CD4-positive, CD25-positive, alpha-beta regulatory T cell (primary cell): ENCODE measurements around the gene GSTA4. TPM values are rescaled to one million over a fixed set of nuclear protein-coding genes. Genes with fewer than 3 reads are reported as not detected.

ENCODE experiments used
- ATAC-seq, 2 donors: fragments of 150-1000 bp; cut with Tn5 transposase; one replicate each; pipeline ENCODE4 v1.10.0; 2021; ENCODE audit warnings: low read depth in 2 of 2, moderate number of reproducible peaks in 2 of 2, moderate library complexity in 1 of 2
- DNase-seq, 3 donors: peaks; one replicate each; pipeline versions ENCODE4 v3.0.0 to v3.0.0-alpha.2; 2012 to 2022; ENCODE audit warnings: mixed read lengths in 1 of 3
- H3K27ac ChIP-seq: one replicate; pipeline ENCODE4 v1.7.0; 2013; ENCODE audit warnings: mild to moderate bottlenecking, low read length; ENCODE audit not compliant: insufficient read depth, poor library complexity, severe bottlenecking
- H3K27me3 ChIP-seq: one replicate; pipeline ENCODE4 v1.7.0; 2013; ENCODE audit warnings: low read length; ENCODE audit not compliant: control insufficient read depth, insufficient read depth
- H3K36me3 ChIP-seq: one replicate; pipeline ENCODE4 v1.7.0; 2013; ENCODE audit warnings: mild to moderate bottlenecking, low read length, moderate library complexity; ENCODE audit not compliant: control insufficient read depth, insufficient read depth
- H3K4me1 ChIP-seq: 2 replicates; pipeline ENCODE4 v1.7.0; 2013; ENCODE audit warnings: mild to moderate bottlenecking, low read length; ENCODE audit not compliant: insufficient read depth, control insufficient read depth, poor library complexity, severe bottlenecking
- H3K4me3 ChIP-seq: one replicate; pipeline ENCODE4 v1.7.0; 2013; ENCODE audit warnings: low read depth, mild to moderate bottlenecking, low read length, moderate library complexity
- H3K9me3 ChIP-seq, 2 experiments: 1 replicate in 1 of 2; 2 replicates in 1 of 2; pipeline ENCODE4 v1.7.0; 2013; ENCODE audit warnings: low read length in 2 of 2, mild to moderate bottlenecking in 1 of 2, moderate library complexity in 1 of 2; ENCODE audit not compliant: control insufficient read depth in 2 of 2
- H3K27ac Mint-ChIP-seq, 3 donors: one replicate each; pipeline ENCODE4 v1.8.0; 2020 to 2022; ENCODE audit warnings: mild to moderate bottlenecking in 3 of 3, mixed read lengths in 3 of 3, moderate library complexity in 2 of 3
- H3K27me3 Mint-ChIP-seq: one replicate; pipeline ENCODE4 v1.8.0; 2022; ENCODE audit warnings: mild to moderate bottlenecking, mixed read lengths
- H3K36me3 Mint-ChIP-seq: one replicate; pipeline ENCODE4 v1.8.0; 2020; ENCODE audit warnings: mixed read lengths
- H3K4me1 Mint-ChIP-seq, 4 donors: one replicate each; pipeline ENCODE4 v1.8.0; 2020 to 2022; ENCODE audit warnings: mixed read lengths in 4 of 4, mild to moderate bottlenecking in 1 of 4
- H3K4me3 Mint-ChIP-seq, 4 donors: one replicate each; pipeline ENCODE4 v1.8.0; 2020 to 2022; ENCODE audit warnings: mild to moderate bottlenecking in 4 of 4, mixed read lengths in 4 of 4, moderate library complexity in 3 of 4
- H3K9me3 Mint-ChIP-seq, 7 donors: one replicate each; pipeline ENCODE4 v1.8.0; 2020 to 2022; ENCODE audit warnings: mixed read lengths in 7 of 7, mild to moderate bottlenecking in 3 of 7, moderate library complexity in 2 of 7
- polyA plus RNA-seq, 4 donors: library from polyadenylated mRNA; unstranded; fragments of 300-500 nt; fragmentation: Illumina TruSeq; gene quantifications; one replicate each; pipeline ENCODE4 v1.2.3, GENCODE V29; 2021
- total RNA-seq: library from RNA; stranded (reverse); gene quantifications from one replicate; pipeline ENCODE4 v1.2.3, GENCODE V29; 2022

GSTA4 gene
- total and polyA plus RNA-seq, 5 donors from 2014 or later: 1.1 to 4.1 (median 1.2) TPM

DNA sequence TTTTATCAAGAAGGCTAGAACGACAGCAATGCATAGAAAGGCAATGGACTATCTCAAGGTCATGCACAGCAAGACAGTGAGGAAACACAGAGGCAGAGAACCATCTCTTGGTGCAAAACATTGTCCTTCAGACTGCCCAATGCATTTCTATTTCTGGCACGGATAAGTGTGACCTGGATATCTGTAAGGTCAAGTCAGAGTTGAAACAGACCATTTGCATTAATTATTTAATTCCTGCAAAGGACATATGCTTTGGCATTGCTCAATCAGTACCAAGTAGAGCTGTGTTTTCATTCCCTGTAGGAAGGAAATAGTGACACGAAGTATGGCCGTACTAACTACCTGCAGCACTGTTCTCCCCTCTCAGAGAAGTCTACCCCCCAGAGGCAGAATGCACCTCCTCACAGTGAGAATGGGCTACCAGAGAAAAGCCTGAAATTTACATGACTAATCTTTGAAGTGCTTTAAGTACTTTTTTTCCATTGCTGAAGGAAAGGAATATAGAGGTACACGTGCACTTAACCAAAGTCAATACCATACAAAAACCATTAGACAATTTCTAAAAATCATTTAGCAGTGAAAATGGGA, 32.1 kb upstream of the GSTA4 start:
- Mint-ChIP-seq H3K27ac (no peak overlapping the region), H3K4me1 (peaks cover 0 to 10% (median 5%) of the 10 kb centered on the region in 4 donors), H3K36me3 (peaks cover 69% of the 10 kb centered on the region), H3K4me3 (no peak overlapping the region), H3K27me3 (no peaks in the 10 kb centered on the region), H3K9me3 (peaks cover 0 to 4% (median 0%) of the 10 kb centered on the region in 7 donors)
- no peaks in the 10 kb centered on the region for H3K9me3 ChIP-seq
- ATAC-seq (no peak), DNase-seq (no peak)
- H3K36me3 ChIP-seq: peaks cover 59% of the 10 kb centered on the region
- H3K4me3 ChIP-seq: no peak overlapping the region
- H3K4me1 ChIP-seq: no peaks in the 10 kb centered on the region
- H3K27me3 ChIP-seq: no peaks in the 10 kb centered on the region
- no peak overlapping the region for H3K27ac ChIP-seq

DNA sequence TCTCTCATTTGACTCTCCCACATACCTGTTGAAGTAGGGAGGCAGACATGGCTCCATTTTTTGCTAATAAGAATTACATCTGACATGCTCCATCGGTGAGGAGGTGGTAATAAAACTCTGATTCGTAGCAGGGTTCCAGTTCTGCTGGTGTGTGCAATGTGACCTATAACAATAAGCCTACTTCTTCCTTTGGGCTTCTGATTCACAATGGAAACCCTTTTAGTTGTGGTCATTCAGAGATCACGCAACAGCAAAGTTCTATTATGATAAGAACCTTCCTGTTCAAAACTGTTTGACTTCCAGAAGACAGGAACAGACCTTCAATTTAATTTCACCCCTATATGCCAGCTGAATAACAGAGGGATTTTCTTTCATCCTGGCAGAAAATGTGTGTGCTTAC, 31.4 kb upstream of the GSTA4 start:
- Mint-ChIP-seq H3K4me3 (no peak overlapping the region), H3K27me3 (no peaks in the 10 kb centered on the region), H3K36me3 (peaks cover 69% of the 10 kb centered on the region), H3K9me3 (peaks cover 0 to 4% (median 0%) of the 10 kb centered on the region in 7 donors), H3K27ac (no peak overlapping the region), H3K4me1 (peaks cover 0 to 10% (median 5%) of the 10 kb centered on the region in 4 donors)
- H3K4me1 ChIP-seq: no peaks in the 10 kb centered on the region
- H3K27ac ChIP-seq: no peak overlapping the region
- H3K27me3 ChIP-seq: no peaks in the 10 kb centered on the region
- no peak for DNase-seq
- no peak for ATAC-seq
- H3K9me3 ChIP-seq: no peaks in the 10 kb centered on the region
- peaks cover 54% of the 10 kb centered on the region for H3K36me3 ChIP-seq
- no peak overlapping the region for H3K4me3 ChIP-seq

DNA sequence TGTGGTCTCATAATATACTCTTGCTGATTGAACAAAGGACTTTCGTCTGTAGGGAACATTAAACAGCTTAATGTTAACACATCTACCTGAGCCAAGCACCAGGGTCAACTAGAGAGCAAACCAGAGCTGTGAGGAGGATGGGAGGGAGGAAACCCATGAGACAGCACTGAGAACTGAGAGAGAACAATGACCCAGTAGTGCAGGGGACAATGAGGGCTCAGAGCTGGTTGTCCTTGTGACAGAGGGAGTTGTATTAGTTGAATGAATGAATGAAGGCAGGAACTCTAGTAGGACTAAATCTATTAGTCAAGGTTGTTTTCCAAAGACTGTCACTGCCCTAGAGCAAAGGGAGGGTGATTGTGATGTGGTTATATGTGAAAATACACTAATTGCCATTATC, 28.2 kb upstream of the GSTA4 start:
- Histone ChIP-seq H3K36me3 (peaks cover 31% of the 10 kb centered on the region), H3K27ac (no peak overlapping the region), H3K9me3 (no peaks in the 10 kb centered on the region), H3K4me1 (no peaks in the 10 kb centered on the region), H3K27me3 (no peaks in the 10 kb centered on the region), H3K4me3 (no peak overlapping the region)
- ATAC-seq: no peak
- Mint-ChIP-seq H3K4me1 (peaks cover 0 to 10% (median 5%) of the 10 kb centered on the region in 4 donors), H3K36me3 (peaks cover 46% of the 10 kb centered on the region), H3K27ac (no peak overlapping the region), H3K27me3 (no peaks in the 10 kb centered on the region), H3K9me3 (peaks cover 0 to 4% (median 0%) of the 10 kb centered on the region in 7 donors), H3K4me3 (no peak overlapping the region)
- no peak for DNase-seq

DNA sequence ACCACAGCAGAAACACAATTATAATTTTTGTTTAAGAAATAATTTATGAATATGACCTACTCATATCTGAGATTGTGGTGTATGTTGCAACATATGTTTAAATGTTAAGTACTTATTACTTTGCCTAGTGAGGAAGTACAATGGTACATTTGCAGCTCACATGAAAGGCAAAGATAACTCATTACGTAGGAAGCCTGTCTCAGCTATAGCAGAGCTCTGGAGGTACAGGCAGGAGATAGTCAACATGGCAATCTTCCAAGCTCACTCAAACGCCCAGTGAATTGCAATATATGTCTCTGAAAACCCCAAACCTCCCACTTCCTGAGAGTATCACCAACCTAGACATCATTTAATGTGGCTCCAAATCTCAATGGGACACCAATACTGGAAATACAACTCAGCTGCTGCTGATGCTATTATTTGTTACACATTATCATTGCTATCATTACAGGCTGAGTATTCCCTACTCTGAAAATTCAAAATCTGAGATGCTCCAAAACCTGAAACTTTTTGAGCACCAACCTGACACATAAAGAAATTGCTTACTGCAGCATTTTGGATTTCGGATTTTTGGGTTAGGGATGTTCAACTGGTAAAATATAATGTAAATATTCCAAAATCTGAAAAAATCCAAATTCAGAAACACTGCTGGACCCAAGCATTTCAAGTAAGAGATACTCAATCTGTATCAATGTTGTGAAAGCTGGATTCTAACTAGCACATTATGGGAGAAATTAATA, 25.1 kb upstream of the GSTA4 start:
- Mint-ChIP-seq H3K27me3 (no peaks in the 10 kb centered on the region), H3K36me3 (peaks cover 48% of the 10 kb centered on the region)
- no peak for ATAC-seq

DNA sequence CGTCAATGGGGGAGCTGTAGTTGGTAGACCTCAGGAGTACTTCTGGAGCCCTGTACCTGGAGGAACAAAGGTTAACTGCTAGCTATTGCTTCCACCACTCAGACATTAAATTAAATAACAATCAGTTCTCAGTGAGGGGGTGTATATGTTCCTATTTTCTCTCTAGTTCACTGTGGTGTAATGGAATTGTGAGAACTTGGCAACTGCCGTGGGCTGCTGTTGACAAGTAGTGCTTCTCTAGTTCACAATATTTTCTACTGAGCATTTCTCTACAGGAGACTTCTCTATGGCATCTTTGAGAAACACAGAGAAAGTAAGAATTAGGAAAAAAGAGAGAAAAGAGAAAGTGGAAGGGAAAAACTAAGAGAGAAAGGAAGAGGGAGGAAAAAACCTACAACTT, 23.4 kb upstream of the GSTA4 start:
- Histone ChIP-seq H3K27ac (no peak overlapping the region), H3K4me1 (no peaks in the 10 kb centered on the region), H3K4me3 (no peak overlapping the region), H3K36me3 (peaks cover 46% of the 10 kb centered on the region), H3K27me3 (no peaks in the 10 kb centered on the region), H3K9me3 (no peaks in the 10 kb centered on the region)
- H3K27ac Mint-ChIP-seq: no peak overlapping the region
- H3K36me3 Mint-ChIP-seq: peaks cover 56% of the 10 kb centered on the region
- no peak overlapping the region for H3K4me3 Mint-ChIP-seq
- DNase-seq (no peak), ATAC-seq (no peak)
- no peaks in the 10 kb centered on the region for H3K27me3 Mint-ChIP-seq
- peaks cover 0 to 2% (median 0%) of the 10 kb centered on the region in 7 donors for H3K9me3 Mint-ChIP-seq
- H3K4me1 Mint-ChIP-seq: peaks cover 2 to 5% (median 3%) of the 10 kb centered on the region in 4 donors

More for the DNA sequence above, 25.1 kb upstream of the GSTA4 start:
- Histone ChIP-seq H3K27me3 (no peaks in the 10 kb centered on the region), H3K4me1 (no peaks in the 10 kb centered on the region), H3K4me3 (no peak overlapping the region), H3K9me3 (no peaks in the 10 kb centered on the region), H3K36me3 (peaks cover 35% of the 10 kb centered on the region), H3K27ac (no peak overlapping the region)
- Mint-ChIP-seq H3K4me1 (peaks cover 5 to 10% (median 5%) of the 10 kb centered on the region in 4 donors), H3K9me3 (peaks cover 0 to 3% (median 0%) of the 10 kb centered on the region in 7 donors), H3K27ac (no peak overlapping the region), H3K4me3 (no peak overlapping the region)
- no peak for DNase-seq

DNA sequence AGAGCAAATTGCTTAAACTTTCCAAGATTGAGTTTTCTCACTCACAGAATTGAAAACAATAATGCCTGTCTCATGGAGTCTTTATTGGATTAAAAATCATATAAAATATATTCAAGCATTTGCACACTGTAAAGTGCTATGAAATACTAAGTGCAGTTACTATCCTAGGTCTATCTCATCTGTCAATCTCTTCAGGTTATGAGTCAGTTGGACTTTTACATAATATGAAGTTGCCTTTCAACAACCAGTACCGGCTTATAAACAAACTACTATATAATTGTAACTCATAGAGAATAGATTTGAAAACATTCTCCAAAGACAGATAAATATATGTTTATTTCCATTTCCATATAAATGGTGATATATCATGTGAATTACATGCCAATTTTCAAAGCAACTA, 20.4 kb upstream of the GSTA4 start:
- Histone ChIP-seq H3K4me1 (no peaks in the 10 kb centered on the region), H3K9me3 (no peaks in the 10 kb centered on the region), H3K4me3 (no peak overlapping the region), H3K27ac (no peak overlapping the region), H3K36me3 (peaks cover 74% of the 10 kb centered on the region), H3K27me3 (no peaks in the 10 kb centered on the region)
- ATAC-seq (no peak), DNase-seq (no peak)
- H3K4me1 Mint-ChIP-seq: peaks cover 0 to 5% (median under 1%) of the 10 kb centered on the region in 4 donors
- H3K27me3 Mint-ChIP-seq: no peaks in the 10 kb centered on the region
- no peak overlapping the region for H3K27ac Mint-ChIP-seq
- H3K36me3 Mint-ChIP-seq: peaks cover 70% of the 10 kb centered on the region
- H3K4me3 Mint-ChIP-seq: no peak overlapping the region
- no peaks in the 10 kb centered on the region for H3K9me3 Mint-ChIP-seq

DNA sequence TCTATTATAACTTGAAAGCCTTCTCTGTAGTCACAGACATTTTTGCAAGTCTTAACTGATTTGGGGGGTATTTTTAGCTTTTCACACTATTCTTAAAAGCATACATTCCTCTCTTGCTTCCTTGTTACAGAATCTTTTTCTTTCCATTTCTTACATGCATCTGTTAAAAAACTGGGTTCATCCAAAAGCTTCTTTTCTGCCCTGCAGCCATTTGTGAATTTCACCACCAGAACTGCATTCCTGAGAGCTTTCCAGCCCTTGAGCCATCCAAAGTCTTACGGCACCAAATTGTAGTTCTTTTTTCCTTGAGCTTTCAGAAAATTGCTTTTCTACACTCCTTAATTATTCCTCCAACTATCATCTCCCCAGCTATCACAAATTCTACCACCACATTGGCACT, 19.7 kb upstream of the GSTA4 start:
- Histone ChIP-seq H3K27ac (no peak overlapping the region), H3K4me1 (no peaks in the 10 kb centered on the region), H3K27me3 (no peaks in the 10 kb centered on the region), H3K9me3 (no peaks in the 10 kb centered on the region), H3K4me3 (no peak overlapping the region), H3K36me3 (peaks cover 82% of the 10 kb centered on the region)
- Mint-ChIP-seq H3K27me3 (no peaks in the 10 kb centered on the region), H3K36me3 (peaks cover 77% of the 10 kb centered on the region), H3K27ac (no peak overlapping the region), H3K9me3 (no peaks in the 10 kb centered on the region), H3K4me3 (no peak overlapping the region), H3K4me1 (peaks cover 0 to 5% (median 2%) of the 10 kb centered on the region in 4 donors)
- DNase-seq (no peak), ATAC-seq (no peak)

DNA sequence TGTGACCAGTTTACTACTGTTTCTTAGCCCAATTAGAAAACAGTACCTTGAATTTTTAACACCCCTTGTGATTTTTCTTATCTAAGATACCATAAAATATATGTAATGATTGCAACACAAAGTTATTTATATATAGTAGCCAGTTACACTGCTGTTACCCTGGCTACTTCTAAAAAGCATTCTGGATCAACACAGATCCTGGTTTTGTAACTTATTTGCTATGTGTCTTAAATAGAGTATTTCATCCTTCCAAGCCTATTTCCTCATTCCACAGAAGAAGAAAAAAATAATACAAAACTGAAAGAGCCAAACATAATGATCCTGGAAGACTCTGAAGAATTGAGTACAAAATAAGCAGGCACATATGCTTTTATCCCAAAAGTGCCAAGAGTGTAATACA, 19.0 kb upstream of the GSTA4 start:
- Mint-ChIP-seq H3K4me3 (no peak overlapping the region), H3K36me3 (peaks cover 84% of the 10 kb centered on the region), H3K9me3 (no peaks in the 10 kb centered on the region)

More for the DNA sequence above, 19.0 kb upstream of the GSTA4 start:
- ATAC-seq: no peak
- H3K27ac Mint-ChIP-seq: no peak overlapping the region
- Histone ChIP-seq H3K4me1 (no peaks in the 10 kb centered on the region), H3K27me3 (no peaks in the 10 kb centered on the region), H3K4me3 (no peak overlapping the region), H3K36me3 (peaks cover 86% of the 10 kb centered on the region), H3K27ac (no peak overlapping the region), H3K9me3 (no peaks in the 10 kb centered on the region)
- no peak for DNase-seq
- H3K27me3 Mint-ChIP-seq: no peaks in the 10 kb centered on the region
- peaks cover 0 to 7% (median 2%) of the 10 kb centered on the region in 4 donors for H3K4me1 Mint-ChIP-seq
